Aorta (tissue), 5 donors: ENCODE results near the gene KCNG4. TPM values are rescaled to one million over a fixed set of nuclear protein-coding genes. Genes with fewer than 3 reads are reported as not detected.
"Not testable (repeated sequence)": the region's sequence is repeated elsewhere in the genome, so short reads cannot be mapped to it uniquely, and the experiment has no call there.

Source experiments
- ATAC-seq: fragments of 200-7000 bp; cut with Tn5 transposase; one replicate; pipeline ENCODE4 v1.9.1; 2022; ENCODE audit warnings: moderate library complexity; ENCODE audit not compliant: low FRiP score
- DNase-seq, 2 donors: peaks; one replicate each; pipeline ENCODE4 v3.0.0-alpha.2; 2020
- H3K27ac ChIP-seq, 2 donors: one replicate each; pipeline ENCODE4 v1.5.1; 2013; ENCODE audit warnings: low read length in 2 of 2, mild to moderate bottlenecking in 2 of 2, moderate library complexity in 2 of 2, control low read depth in 1 of 2, inconsistent platforms in 1 of 2, low read depth in 1 of 2
- H3K27me3 ChIP-seq, 2 donors: one replicate each; pipeline ENCODE4 v1.6.1; 2013; ENCODE audit warnings: control low read depth in 1 of 2, low read length in 1 of 2, mild to moderate bottlenecking in 1 of 2, moderate library complexity in 1 of 2; ENCODE audit not compliant: insufficient read depth in 2 of 2, control insufficient read depth in 1 of 2
- H3K36me3 ChIP-seq, 2 donors: one replicate each; pipeline ENCODE4 v1.6.1; 2013; ENCODE audit warnings: control low read depth in 1 of 2, low read length in 1 of 2, mild to moderate bottlenecking in 1 of 2; ENCODE audit not compliant: insufficient read depth in 2 of 2, control insufficient read depth in 1 of 2
- H3K4me1 ChIP-seq, 2 donors: one replicate each; pipeline ENCODE4 v1.6.1; 2013; ENCODE audit warnings: low read length in 2 of 2, control low read depth in 1 of 2, mild to moderate bottlenecking in 1 of 2, moderate library complexity in 1 of 2; ENCODE audit not compliant: insufficient read depth in 2 of 2, control insufficient read depth in 1 of 2
- H3K4me3 ChIP-seq, 2 donors: one replicate each; pipeline ENCODE4 v1.5.1; 2013; ENCODE audit warnings: low read length in 2 of 2, control low read depth in 1 of 2, mild to moderate bottlenecking in 1 of 2
- H3K9me3 ChIP-seq: one replicate; pipeline ENCODE4 v1.6.1; 2013; ENCODE audit warnings: mild to moderate bottlenecking, low read length; ENCODE audit not compliant: control insufficient read depth
- WGBS, 2 donors: extraction: QIAGEN DNeasy Blood & Tissue Kit; methylation state at CpG; one replicate each; pipeline ENCODE4 v1.1.7; 2013; 5-methylcytosine and 5-hydroxymethylcytosine counted together
- intact Hi-C, 2 donors: fragments of 100-400 bp; cut with DNase I; formaldehyde crosslinking; loops; one replicate each; pipeline versions ENCODE4 v1.14.2 to v1.15.0; 2022
- polyA plus RNA-seq, 2 donors: library from polyadenylated mRNA; stranded (reverse); fragments of 200-250 nt; gene quantifications; one replicate each; pipeline ENCODE4 v1.2.3, GENCODE V29; 2013
- total RNA-seq, 2 donors: library from RNA; stranded (reverse); fragmentation: NEBNext Ultra II Directional; extraction: Animal tissue kit (Norgen Biotek cat#: 25700); gene quantifications; one replicate each; pipeline ENCODE4 v1.2.1, GENCODE V29; 2021
- donor health status: healthy with polysubstance abuse.
- donor health status: Bipolar disorder and iron deficiency.
- donor health status: DM: no; HTN: no; CAD: no.
- donor health status: DM: no; HTN: no; CAD: no.
- donor health status: DM: yes; HTN: yes; CAD: no.

Gene KCNG4
- total and polyA plus RNA-seq, 4 donors: 0.03 to 0.13 TPM; not detected in 2

GRCh38 chr16:84212154-84212553, 27.7 kb downstream of the KCNG4 start:
- Histone ChIP-seq H3K9me3 (no peaks in the 10 kb centered on the region), H3K4me1 (no peaks in the 10 kb centered on the region), H3K27ac (no peak overlapping the region), H3K4me3 (no peak overlapping the region), H3K27me3 (no peaks in the 10 kb centered on the region), H3K36me3 (no peaks in the 10 kb centered on the region)
- DNase-seq: no peak
- intact Hi-C loops: no loop called here
- WGBS, 2 donors: 53 to 56% methylated on average over 4 of the region's 4 CpGs
- no peak for ATAC-seq

- DNase-seq (no peak), ATAC-seq (no peak)
- no peaks in the 10 kb centered on the region for H3K36me3 ChIP-seq
- intact Hi-C loops: no loop called here
- WGBS, 2 donors: 77 to 86% methylated on average over 2 of the region's 2 CpGs
- H3K4me3 ChIP-seq: no peak overlapping the region
- H3K4me1 ChIP-seq: no peaks in the 10 kb centered on the region
- H3K9me3 ChIP-seq: no peaks in the 10 kb centered on the region
- H3K27me3 ChIP-seq: no peaks in the 10 kb centered on the region
- H3K27ac ChIP-seq: no peak overlapping the region
Measured at GRCh38 chr16:84209989-84210388, 29.8 kb downstream of the KCNG4 start.

- no peak overlapping the region for H3K27ac ChIP-seq
- H3K4me1 ChIP-seq: no peaks in the 10 kb centered on the region
- no peaks in the 10 kb centered on the region for H3K9me3 ChIP-seq
- DNase-seq (no peak), ATAC-seq (no peak)
- no peaks in the 10 kb centered on the region for H3K36me3 ChIP-seq
- H3K27me3 ChIP-seq: no peaks in the 10 kb centered on the region
- no peak overlapping the region for H3K4me3 ChIP-seq
- 76 to 80% methylated on average over 8 of the region's 8 CpGs for WGBS, 2 donors
- intact Hi-C loops: no loop called here
Measured at GRCh38 chr16:84207879-84208278, 31.9 kb downstream of the KCNG4 start.

GRCh38 chr16:84207251-84207650, 32.6 kb downstream of the KCNG4 start:
- no peak for DNase-seq
- Histone ChIP-seq H3K4me1 (no peaks in the 10 kb centered on the region), H3K27ac (no peak overlapping the region), H3K36me3 (no peaks in the 10 kb centered on the region), H3K27me3 (no peaks in the 10 kb centered on the region), H3K4me3 (no peak overlapping the region), H3K9me3 (no peaks in the 10 kb centered on the region)
- WGBS, 2 donors: 53 to 62% methylated on average over 6 of the region's 6 CpGs
- no peak for ATAC-seq
- intact Hi-C loops: no loop called here

GRCh38 chr16:84205976-84206691, 33.7 kb downstream of the KCNG4 start:
- Histone ChIP-seq H3K27me3 (no peaks in the 10 kb centered on the region), H3K4me1 (no peaks in the 10 kb centered on the region), H3K36me3 (no peaks in the 10 kb centered on the region), H3K9me3 (no peaks in the 10 kb centered on the region), H3K4me3 (no peak overlapping the region), H3K27ac (no peak overlapping the region)
- 80 to 82% methylated on average over 14 to 18 of the region's 18 CpGs for WGBS, 2 donors
- intact Hi-C loops: no loop called here
- ATAC-seq: no peak
- DNase-seq: no peak

GRCh38 chr16:84205123-84205522, 34.7 kb downstream of the KCNG4 start:
- H3K4me3 ChIP-seq, H3K27me3 ChIP-seq, ATAC-seq, H3K9me3 ChIP-seq, H3K27ac ChIP-seq, H3K36me3 ChIP-seq, DNase-seq, H3K4me1 ChIP-seq, intact Hi-C loops: not testable (repeated sequence)
- whole genome bisulfite sequencing, 2 donors: 92 to 94% methylated on average over 6 of the region's 6 CpGs

GRCh38 chr16:84204551-84204950, 35.3 kb downstream of the KCNG4 start:
- H3K4me1 ChIP-seq, H3K36me3 ChIP-seq, H3K4me3 ChIP-seq, intact Hi-C loops, H3K27ac ChIP-seq, ATAC-seq, H3K9me3 ChIP-seq, H3K27me3 ChIP-seq, DNase-seq: not testable (repeated sequence)
- 95% methylated on average over 26 of the region's 26 CpGs for WGBS, 2 donors

GRCh38 chr16:84199861-84200260, 40.0 kb downstream of the KCNG4 start:
- no peak overlapping the region for H3K27ac ChIP-seq
- no peak for ATAC-seq
- H3K4me1 ChIP-seq: no peaks in the 10 kb centered on the region
- no peaks in the 10 kb centered on the region for H3K36me3 ChIP-seq
- intact Hi-C loops: no loop called here
- no peaks in the 10 kb centered on the region for H3K9me3 ChIP-seq
- peak in 1 of 2 donors; percentile 65 for DNase-seq
- WGBS, 2 donors: 75 to 76% methylated on average over 10 of the region's 10 CpGs
- no peaks in the 10 kb centered on the region for H3K27me3 ChIP-seq
- H3K4me3 ChIP-seq: no peak overlapping the region

- no peaks in the 10 kb centered on the region for H3K36me3 ChIP-seq
- H3K9me3 ChIP-seq: no peaks in the 10 kb centered on the region
- intact Hi-C loops: no loop called here
- H3K4me1 ChIP-seq: no peaks in the 10 kb centered on the region
- no peak overlapping the region for H3K4me3 ChIP-seq
- WGBS, 2 donors: 53 to 59% methylated on average over 13 of the region's 13 CpGs
- no peak overlapping the region for H3K27ac ChIP-seq
- H3K27me3 ChIP-seq: no peaks in the 10 kb centered on the region
- DNase-seq: no peak
- no peak for ATAC-seq
Measured at GRCh38 chr16:84199097-84199496, 40.7 kb downstream of the KCNG4 start.
